Kidney tubule cell (primary cell): Measurements from ENCODE around the gene CENPP.
"Not testable (repeated sequence)": the region's sequence is repeated elsewhere in the genome, so short reads cannot be mapped to it uniquely, and the experiment has no call there.

ENCODE experiments used
- DNase-seq: peaks from one replicate; pipeline ENCODE4 v3.0.0-alpha.2; 2018; ENCODE audit warnings: low spot score

CENPP gene

GRCh38 chr9:92616199-92616641 is 290.5 kb downstream of the CENPP start:
- DNase-seq, result no peak

DNA sequence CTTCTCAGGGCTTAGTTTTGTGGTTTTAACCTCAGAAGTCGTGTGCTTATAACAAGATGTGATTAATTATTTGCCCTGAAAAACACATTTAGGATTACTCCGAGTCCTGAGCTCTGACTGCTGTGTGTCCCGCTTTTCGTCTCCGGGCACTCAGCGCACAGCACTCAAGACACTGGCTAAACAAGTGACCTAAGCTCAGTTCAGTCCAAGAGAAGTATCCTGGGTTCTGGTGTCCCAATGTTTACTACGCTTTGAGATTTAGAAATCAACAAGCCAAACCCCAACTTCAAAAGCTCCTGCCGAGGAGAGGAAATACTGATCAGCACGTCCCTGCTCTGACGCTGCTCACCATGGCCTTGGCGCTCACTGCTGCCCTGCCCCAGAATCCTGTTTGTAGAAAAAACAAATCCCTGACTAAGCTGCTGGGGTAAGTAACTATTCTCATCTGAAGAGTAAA is 290.9 kb downstream of the CENPP start:
- DNase-seq, result no peak

DNA sequence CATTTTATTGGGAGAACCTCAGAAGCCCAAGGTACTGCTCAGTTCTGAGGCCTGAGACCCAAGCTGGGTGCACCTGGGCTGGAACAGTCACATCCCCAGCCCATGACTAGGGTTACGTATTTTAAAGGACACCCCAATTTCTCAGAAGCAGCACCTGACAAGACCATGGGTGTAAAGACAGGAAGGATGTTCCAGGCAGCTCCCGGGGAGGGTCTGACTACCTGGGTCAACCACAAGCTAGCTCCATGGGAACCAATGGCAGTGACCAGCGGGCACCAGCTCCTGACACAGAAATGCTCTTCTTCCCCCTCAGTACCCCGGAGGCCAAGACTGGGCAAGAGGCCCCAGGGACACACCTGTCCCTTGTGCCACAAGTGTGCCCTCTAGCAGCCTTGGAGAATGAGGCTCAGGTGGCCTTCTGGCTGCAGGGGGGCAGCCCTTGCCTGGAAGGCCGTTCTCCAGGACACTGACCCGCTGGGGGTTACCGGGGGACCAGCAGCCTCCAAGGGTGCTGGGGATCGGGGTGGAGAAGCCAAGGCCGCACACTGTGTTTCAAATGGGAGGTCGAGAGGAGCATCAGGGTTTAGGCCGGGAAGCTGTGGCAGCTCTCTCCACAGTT is 291.6 kb downstream of the CENPP start:
- DNase-seq, result no peak

GRCh38 chr9:92617951-92618510 is 292.3 kb downstream of the CENPP start:
- no peak for DNase-seq

DNA sequence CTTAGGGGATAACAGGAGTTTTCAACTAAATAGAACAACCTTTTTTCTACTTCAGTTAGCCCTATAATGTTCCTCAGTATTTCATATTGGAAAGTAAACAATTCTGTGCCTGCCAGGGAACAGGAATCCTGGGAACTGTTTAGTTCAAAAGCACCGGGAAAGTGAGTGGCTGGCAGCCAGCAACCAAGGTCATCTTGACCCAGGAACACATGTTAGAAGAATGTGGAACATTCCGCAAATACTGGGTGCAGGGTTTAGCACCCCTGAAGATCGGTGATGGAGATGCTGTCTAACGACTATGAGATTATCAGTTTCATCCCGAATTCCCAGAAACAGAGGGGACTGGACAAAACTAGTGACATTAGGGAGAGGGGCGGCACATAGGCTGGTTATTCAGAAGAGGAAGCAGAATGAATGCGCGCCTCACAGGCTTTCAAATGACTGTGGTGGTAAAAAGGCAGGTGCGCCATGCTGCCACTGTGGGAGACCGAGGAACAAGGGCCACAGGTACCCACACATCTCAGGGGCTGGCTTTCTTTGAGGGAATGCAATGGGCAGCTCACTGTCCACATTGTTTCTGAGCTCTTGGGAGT is 293.0 kb downstream of the CENPP start:
- DNase-seq, result no peak

GRCh38 chr9:92619601-92620300 is 294.0 kb downstream of the CENPP start:
- DNase-seq, result no peak

DNA sequence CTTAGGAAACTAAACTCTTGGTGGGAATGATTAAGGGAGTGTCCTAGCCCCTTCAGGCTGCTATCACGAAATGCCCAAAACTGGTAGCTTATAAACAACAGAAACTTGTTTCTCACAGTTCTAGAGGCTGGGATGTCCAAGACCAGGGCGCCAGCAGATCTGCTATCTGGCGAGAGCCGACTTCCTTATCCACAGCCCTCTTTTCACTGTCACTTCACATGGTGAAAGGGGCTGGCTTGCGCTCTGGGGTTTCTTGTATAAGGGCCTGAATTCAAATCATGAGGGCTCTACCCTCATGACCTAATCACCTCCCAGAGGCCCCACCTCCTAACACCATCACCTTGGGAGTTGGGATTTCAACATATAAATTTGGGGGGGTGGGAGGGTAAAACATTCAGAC is 295.1 kb downstream of the CENPP start:
- no peak for DNase-seq

GRCh38 chr9:92623936-92624335 is 298.2 kb downstream of the CENPP start:
- DNase-seq, result not testable (repeated sequence)

GRCh38 chr9:92626484-92626883 is 300.7 kb downstream of the CENPP start:
- DNase-seq, result no peak

GRCh38 chr9:92627651-92628050 is 301.9 kb downstream of the CENPP start:
- DNase-seq, result no peak

DNA sequence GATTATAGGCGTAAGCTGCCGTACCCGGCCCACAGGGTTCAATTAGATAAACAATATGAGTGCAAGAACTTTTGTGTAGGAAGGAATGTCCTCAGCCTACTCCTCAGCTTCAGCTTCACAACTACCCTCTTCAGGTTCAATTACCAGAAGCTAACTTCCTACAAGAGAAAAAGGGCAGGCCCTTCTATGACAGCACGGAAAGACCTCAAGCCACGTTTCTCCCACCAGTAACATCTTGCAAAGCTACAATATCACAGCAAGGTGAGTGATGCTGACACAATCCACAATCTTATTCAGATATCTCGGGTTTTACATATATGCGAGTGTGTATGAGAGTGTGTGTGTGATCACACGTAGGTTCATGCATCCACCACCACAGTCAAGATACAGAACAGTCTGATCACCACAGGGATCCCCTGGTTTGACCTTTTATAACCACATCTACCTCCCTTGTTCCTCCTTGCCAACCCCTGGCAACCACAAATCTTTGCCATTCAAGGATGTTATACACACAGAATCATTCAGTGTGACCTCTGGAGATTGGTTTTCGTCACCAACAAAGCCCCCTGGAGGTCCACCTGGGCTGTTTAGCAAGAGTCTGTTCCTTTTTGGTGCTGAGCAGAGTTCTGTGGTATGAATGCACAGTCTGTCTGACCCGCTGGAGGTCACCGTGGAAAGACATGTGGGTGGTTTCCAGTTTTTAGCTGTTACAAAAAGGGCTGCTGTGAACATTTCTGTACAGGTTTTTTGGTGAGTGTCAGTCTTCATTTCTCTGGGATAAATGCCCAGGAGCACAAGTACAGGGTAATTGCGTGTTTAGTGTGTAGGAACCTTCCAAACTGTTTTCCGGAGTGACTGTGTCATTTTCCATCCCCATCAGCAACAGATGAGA is 305.9 kb downstream of the CENPP start:
- DNase-seq, result no peak

GRCh38 chr9:92632641-92633040 is 306.9 kb downstream of the CENPP start:
- no peak for DNase-seq

DNA sequence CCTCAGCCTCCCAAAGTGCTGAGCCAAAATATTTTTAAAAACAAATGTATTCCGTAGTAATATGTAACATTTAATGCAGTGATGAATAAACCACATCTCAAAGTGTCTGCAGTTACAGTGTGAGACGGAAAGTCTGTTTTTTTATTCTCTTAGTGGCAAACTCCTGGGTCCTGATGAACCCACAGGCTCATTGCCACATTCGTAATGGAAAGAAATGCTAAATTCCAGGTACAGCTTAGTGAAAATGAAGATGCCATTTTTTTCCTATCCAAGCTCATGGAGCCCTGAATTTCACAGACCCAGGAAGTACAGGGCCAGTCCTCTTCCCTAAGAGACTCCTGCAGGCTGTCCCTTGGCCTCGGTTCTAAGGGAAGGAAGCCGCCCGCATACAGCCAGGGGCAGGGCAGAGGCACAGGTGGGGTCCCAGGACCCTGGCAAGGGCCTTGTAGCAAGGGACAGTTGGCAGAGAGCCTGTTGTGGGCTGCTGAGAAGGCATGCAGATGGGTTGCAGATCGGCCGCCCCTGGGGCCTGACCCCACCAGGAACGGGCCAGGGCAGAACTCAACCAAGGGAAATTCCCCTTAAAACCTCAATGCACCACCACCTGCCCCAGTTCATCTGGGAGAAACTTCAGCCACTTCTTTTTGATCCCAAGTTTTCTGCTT is 308.0 kb downstream of the CENPP start:
- no peak for DNase-seq

GRCh38 chr9:92634712-92635605 is 309.2 kb downstream of the CENPP start:
- peak; percentile 73 for DNase-seq

- no peak for DNase-seq
Measured at GRCh38 chr9:92635760-92636159, 310.0 kb downstream of the CENPP start.

GRCh38 chr9:92636627-92637026 is 310.9 kb downstream of the CENPP start:
- no peak for DNase-seq

DNA sequence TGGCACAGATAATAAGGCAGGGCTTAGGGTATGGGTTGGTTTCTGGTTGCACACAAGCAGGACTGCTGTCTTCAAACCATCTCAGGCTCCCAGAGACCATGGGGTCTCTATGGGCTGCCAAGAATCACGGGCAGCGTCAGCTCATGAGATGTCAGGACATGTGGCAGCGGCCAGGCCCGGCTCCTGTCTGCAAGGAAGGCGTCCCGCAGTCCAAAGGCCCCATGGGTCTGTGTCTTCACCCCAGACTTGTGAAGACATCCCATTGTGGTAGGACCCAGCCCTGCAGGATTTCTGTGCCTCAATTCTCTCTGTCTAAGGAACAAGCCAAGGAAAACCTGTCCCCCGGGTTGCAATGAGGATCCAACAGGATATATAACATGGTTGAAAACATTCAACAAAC is 311.6 kb downstream of the CENPP start:
- DNase-seq, result no peak

DNA sequence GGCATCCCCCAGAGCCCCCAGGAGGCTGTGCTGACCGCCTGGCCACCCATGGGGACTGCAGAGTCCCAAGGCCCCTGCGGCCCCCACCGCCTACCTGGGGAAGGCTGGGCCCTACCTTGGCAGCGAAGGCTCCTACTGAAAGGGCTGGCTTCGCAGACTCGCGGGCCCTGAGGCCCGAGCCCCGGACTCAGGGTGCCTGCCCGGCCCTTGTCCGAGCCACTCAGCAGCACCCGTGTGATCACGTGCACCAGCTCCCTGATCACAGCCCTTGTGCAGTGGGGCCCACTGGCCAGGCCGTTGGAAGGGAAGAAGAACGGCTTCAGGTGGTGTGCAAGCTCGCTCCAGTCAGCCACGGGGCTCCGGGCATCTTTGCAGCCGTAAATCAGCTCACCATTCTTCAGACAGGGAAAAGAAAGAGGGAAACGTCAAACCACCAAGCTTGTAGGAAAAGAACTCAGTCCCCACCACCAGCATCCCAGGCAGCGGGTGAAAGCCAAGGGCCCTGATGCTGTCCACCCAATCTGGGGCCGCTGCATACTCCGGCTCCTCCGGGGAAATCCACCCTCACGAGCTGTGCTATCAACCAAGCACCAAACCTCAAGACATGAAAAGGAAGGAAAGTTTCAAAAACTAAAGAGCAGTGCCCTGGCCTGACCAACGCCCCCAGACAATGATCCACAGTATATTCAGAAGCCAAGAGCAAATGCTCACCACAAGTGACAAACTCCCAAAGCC is 312.3 kb downstream of the CENPP start:
- no peak for DNase-seq

DNA sequence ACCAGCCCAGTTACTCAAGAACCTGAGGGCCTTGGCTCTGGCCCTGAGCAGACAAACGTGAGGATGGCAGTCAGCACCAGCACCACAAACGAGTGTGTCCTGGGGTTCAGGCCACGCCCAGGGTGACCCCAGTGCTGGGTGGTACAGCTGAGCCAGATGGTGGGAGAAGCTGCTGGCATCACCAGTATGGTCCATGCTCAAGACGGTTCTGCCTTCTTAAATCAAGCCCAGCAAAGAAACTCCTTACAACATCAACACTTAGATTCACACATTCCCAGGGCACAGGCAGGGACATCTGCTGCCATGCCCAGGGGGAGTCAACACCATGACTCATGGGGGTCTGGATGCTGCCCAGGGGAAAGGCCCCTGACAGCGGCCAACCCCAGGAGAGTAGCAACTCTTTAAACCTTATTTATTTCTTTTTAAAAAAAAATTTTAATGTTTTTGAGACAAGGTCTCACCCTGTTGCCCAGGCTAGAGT is 312.9 kb downstream of the CENPP start:
- DNase-seq, result no peak

DNA sequence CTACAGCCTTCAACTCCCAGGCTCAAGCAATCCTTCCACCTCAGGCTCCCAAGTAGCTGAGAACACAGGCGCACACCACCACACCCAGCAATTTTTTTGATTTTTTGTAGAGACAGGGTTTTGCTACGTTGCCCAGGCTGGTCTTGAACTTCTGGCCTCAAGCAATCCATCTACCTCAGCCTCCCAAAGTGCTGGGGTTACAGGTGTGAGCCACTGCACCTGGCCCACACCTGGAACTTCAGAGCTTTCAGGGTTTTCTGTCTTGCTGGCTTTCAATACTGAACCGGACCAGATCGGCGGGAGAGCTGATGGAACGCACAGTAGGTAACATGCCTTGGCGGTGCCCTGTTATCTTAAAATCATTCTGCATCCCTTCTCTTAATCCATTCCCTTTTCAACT is 313.4 kb downstream of the CENPP start:
- DNase-seq, result no peak
